SU-DHL-6 (cell line): ENCODE results near the gene HOXB3.

Source experiments
- H2AFZ ChIP-seq: fragments of 200-600 bp; sonication (generic); 2 replicates; pipeline ENCODE4 v1.6.1; 2014; ENCODE audit warnings: low read depth, mild to moderate bottlenecking, moderate library complexity, mixed read lengths, antibody characterized with exemption, low read length; ENCODE audit not compliant: severe bottlenecking
- H3F3A ChIP-seq: fragments of 200-600 bp; shearing (Covaris generic); 2 replicates; pipeline ENCODE4 v1.6.0; 2016; ENCODE audit warnings: antibody characterized with exemption, mild to moderate bottlenecking; ENCODE audit not compliant: insufficient read depth
- H3K27ac ChIP-seq: fragments of 200-600 bp; sonication (generic); 2 replicates; pipeline ENCODE4 v1.5.1; 2016; ENCODE audit warnings: low read depth, mild to moderate bottlenecking, low read length, moderate library complexity, mixed read lengths
- H3K27me3 ChIP-seq: fragments of 200-600 bp; sonication (generic), shearing (Covaris generic); 2 replicates; pipeline ENCODE4 v1.6.0; 2014; ENCODE audit warnings: mild to moderate bottlenecking, low read length
- H3K36me3 ChIP-seq: fragments of 200-600 bp; sonication (generic); 2 replicates; pipeline ENCODE4 v1.6.1; 2014; ENCODE audit warnings: mild to moderate bottlenecking, low read length, mixed read lengths
- H3K4me2 ChIP-seq: fragments of 300-600, 200-600 bp; shearing (Covaris generic), sonication (generic); 2 replicates; pipeline ENCODE4 v1.6.0; 2014; ENCODE audit warnings: low read length, low read depth, mild to moderate bottlenecking; ENCODE audit not compliant: poor library complexity, severe bottlenecking
- H3K4me3 ChIP-seq: fragments of 200-600 bp; sonication (generic); 2 replicates; pipeline ENCODE4 v1.5.1; 2014; ENCODE audit warnings: antibody characterized with exemption, low read length, mild to moderate bottlenecking, mixed read lengths; ENCODE audit not compliant: insufficient read depth, poor library complexity, severe bottlenecking
- H3K79me2 ChIP-seq: fragments of 200-600 bp; sonication (generic); 2 replicates; pipeline ENCODE4 v1.6.1; 2014; ENCODE audit warnings: mild to moderate bottlenecking, low read length, moderate library complexity; ENCODE audit not compliant: insufficient read depth
- H3K9ac ChIP-seq: fragments of 200-600 bp; sonication (generic); 2 replicates; pipeline ENCODE4 v1.7.0; 2014; ENCODE audit warnings: mild to moderate bottlenecking, low read length
- H3K9me2 ChIP-seq: fragments of 200-600 bp; sonication (generic); replicated peaks from 2 replicates; pipeline ENCODE4 v1.6.1; 2014; ENCODE audit warnings: low read length; ENCODE audit not compliant: insufficient read depth
- H3K9me3 ChIP-seq: fragments of 200-600 bp; sonication (generic); 2 replicates; pipeline ENCODE4 v1.6.1; 2014; ENCODE audit warnings: low read length, mixed read lengths; ENCODE audit not compliant: insufficient read depth
- H4K20me1 ChIP-seq: fragments of 200-600 bp; sonication (generic); 2 replicates; pipeline ENCODE4 v1.6.1; 2014; ENCODE audit warnings: low read depth, mild to moderate bottlenecking, antibody characterized with exemption, low read length, moderate library complexity, mixed read lengths
- CTCF ChIP-seq: fragments of 200-600 bp; sonication (generic); IDR thresholded peaks from one replicate; pipeline ENCODE4 v1.5.1; 2017; ENCODE audit warnings: antibody characterized with exemption, mild to moderate bottlenecking, low read length, moderate library complexity; ENCODE audit not compliant: insufficient read depth, poor library complexity, severe bottlenecking
- EZH2phosphoT487 ChIP-seq: fragments of 200-600 bp; sonication (generic), shearing (Covaris generic); conservative IDR thresholded peaks from 2 replicates; pipeline ENCODE4 v1.6.1; 2018; ENCODE audit warnings: mild to moderate bottlenecking, antibody characterized with exemption, low read length, moderate library complexity, mixed read lengths

Gene HOXB3

GRCh38 chr17:48589831-48590606 is at the start of gene HOXB3:
TSS of gene HOXB3 (minus strand) at chr17:48590241. CDS start at chr17:48552474, 37,767 bp downstream.
- Histone ChIP-seq H3K79me2 (no peaks in the 10 kb centered on the region), H3K27me3 (no peaks in the 10 kb centered on the region), H3K9me3 (no peaks in the 10 kb centered on the region), H3K9me2 (no peaks in the 10 kb centered on the region), H3K4me3 (no peak within 1 kb of the TSS), H4K20me1 (no peaks in the 10 kb centered on the region), H3K36me3 (no peaks in the 10 kb centered on the region), H3K9ac (no peak within 1 kb of the TSS), H2AFZ (no peak within 1 kb of the TSS), H3F3A (no peaks in the 10 kb centered on the region), H3K27ac (no peak within 1 kb of the TSS), H3K4me2 (no peak within 1 kb of the TSS)
- TF ChIP-seq CTCF (no peak), EZH2phosphoT487 (no peak)

- H2AFZ ChIP-seq = no peak overlapping the region
- H3K4me3 ChIP-seq = no peak overlapping the region
- no peaks in the 10 kb centered on the region for H3F3A ChIP-seq
- no peaks in the 10 kb centered on the region for H3K79me2 ChIP-seq
- no peaks in the 10 kb centered on the region for H3K27me3 ChIP-seq
- H3K27ac ChIP-seq = no peak overlapping the region
- H3K9me3 ChIP-seq = no peaks in the 10 kb centered on the region
- H3K4me2 ChIP-seq = no peak overlapping the region
- no peak overlapping the region for H3K9ac ChIP-seq
- H4K20me1 ChIP-seq = no peaks in the 10 kb centered on the region
- no peaks in the 10 kb centered on the region for H3K36me3 ChIP-seq
- H3K9me2 ChIP-seq = no peaks in the 10 kb centered on the region
- no peak for TF ChIP-seq CTCF
- no peak for TF ChIP-seq EZH2phosphoT487
Observed at GRCh38 chr17:48639136-48639535, 49.1 kb upstream of the HOXB3 start.

- Histone ChIP-seq H3K27me3 (no peaks in the 10 kb centered on the region), H4K20me1 (no peaks in the 10 kb centered on the region), H3K9me2 (no peaks in the 10 kb centered on the region), H3K4me3 (no peak overlapping the region), H3K9ac (no peak overlapping the region), H3K79me2 (no peaks in the 10 kb centered on the region), H3K27ac (no peak overlapping the region), H3K9me3 (no peaks in the 10 kb centered on the region), H3K4me2 (no peak overlapping the region), H3K36me3 (no peaks in the 10 kb centered on the region), H2AFZ (no peak overlapping the region), H3F3A (no peaks in the 10 kb centered on the region)
- TF ChIP-seq CTCF = no peak
- no peak for TF ChIP-seq EZH2phosphoT487
Observed at GRCh38 chr17:48637323-48638260, 47.6 kb upstream of the HOXB3 start.
